Colonic mucosa (tissue), 4 donors: Measurements from ENCODE around the gene RCBTB1. TPM values are rescaled to one million over a fixed set of nuclear protein-coding genes. Genes with fewer than 3 reads are reported as not detected.
A peak's percentile ranks its signal among the peaks of the same experiment; 100 is the strongest.
"Not testable (repeated sequence)": the region's sequence is repeated elsewhere in the genome, so short reads cannot be mapped to it uniquely, and the experiment has no call there.

Experiments used
- DNase-seq: peaks from one replicate; pipeline ENCODE4 v3.0.0-alpha.2; 2020
- H3K27ac ChIP-seq: fragments of 200-600 bp; one replicate; pipeline ENCODE4 v1.8.0; 2021
- H3K27me3 ChIP-seq: fragments of 200-600 bp; one replicate; pipeline ENCODE4 v1.8.0; 2021
- H3K36me3 ChIP-seq: fragments of 200-600 bp; one replicate; pipeline ENCODE4 v1.8.0; 2021
- H3K4me1 ChIP-seq: fragments of 200-600 bp; one replicate; pipeline ENCODE4 v1.8.0; 2021; ENCODE audit warnings: mild to moderate bottlenecking
- H3K4me3 ChIP-seq: fragments of 200-600 bp; one replicate; pipeline ENCODE4 v1.8.0; 2021
- H3K9ac ChIP-seq, 2 donors: one replicate each; pipeline ENCODE4 v1.7.0; 2013; ENCODE audit warnings: control low read depth in 2 of 2, low read depth in 2 of 2, low read length in 2 of 2
- H3K9me3 ChIP-seq: fragments of 200-600 bp; one replicate; pipeline ENCODE4 v1.8.0; 2021
- CTCF ChIP-seq: fragments of 200-600 bp; IDR thresholded peaks from one replicate; pipeline ENCODE4 v1.8.0; 2022; ENCODE audit warnings: antibody characterized with exemption, mild to moderate bottlenecking
- intact Hi-C: fragments of 100-400 bp; cut with DNase I; formaldehyde crosslinking; loops from one replicate; pipeline ENCODE4 v1.14.1; 2022
- total RNA-seq, 2 donors: library from RNA; stranded (reverse); fragmentation: NEBNext Ultra II Directional in 1 of 2; extraction: Animal tissue kit (Norgen Biotek cat#: 25700) in 1 of 2; gene quantifications; one replicate each; pipeline ENCODE4 v1.2.1, GENCODE V29; 2021
- donor health status: healthy.
- donor health status: DM: no; HTN: no; CAD: no.
- donor health status: DM: no; HTN: no; CAD: no.

RCBTB1 gene
- total RNA-seq, 2 donors from 2014 or later = 6.2 to 7.5 TPM

GRCh38 chr13:49497272-49497671 lies 88.1 kb downstream of the RCBTB1 start:
- Histone ChIP-seq H3K9me3 (no peaks in the 10 kb centered on the region), H3K36me3 (no peaks in the 10 kb centered on the region), H3K27me3 (no peaks in the 10 kb centered on the region), H3K27ac (no peak overlapping the region), H3K4me3 (no peak overlapping the region), H3K4me1 (no peaks in the 10 kb centered on the region), H3K9ac (no peak overlapping the region)
- no peak for DNase-seq
- TF ChIP-seq CTCF = no peak
- intact Hi-C loops = loop anchor here (10.0 kb wide), 1 partner anchor 52 kb away; the partner anchor contains the start of genes CAB39L and SETDB2

GRCh38 chr13:49496837-49497236 lies 88.5 kb downstream of the RCBTB1 start:
- H3K4me3 ChIP-seq, H3K36me3 ChIP-seq, H3K9me3 ChIP-seq, DNase-seq, H3K27me3 ChIP-seq, H3K4me1 ChIP-seq: not testable (repeated sequence)
- intact Hi-C loops = loop anchor here (10.0 kb wide), 1 partner anchor 52 kb away; the partner anchor contains the start of genes CAB39L and SETDB2
- peak overlapping the region in 1 of 2 donors; percentile 77 for H3K9ac ChIP-seq
- peak overlapping the region; percentile 94 for H3K27ac ChIP-seq

GRCh38 chr13:49495783-49496762 lies 89.3 kb downstream of the RCBTB1 start, which contains the start of gene PHF11:
PHF11 (plus strand) TSS chr13:49495953; CDS start chr13:49496002, 49 bp downstream.
- peak; percentile 80 for DNase-seq
- Histone ChIP-seq H3K27me3 (no peaks in the 10 kb centered on the region), H3K9me3 (no peaks in the 10 kb centered on the region), H3K4me3 (peak within 1 kb of the TSS; percentile 61), H3K36me3 (no peaks in the 10 kb centered on the region), H3K9ac (peak within 1 kb of the TSS; percentile 76 to 77), H3K4me1 (no peaks in the 10 kb centered on the region), H3K27ac (peak within 1 kb of the TSS; percentile 94)
- intact Hi-C loops = loop anchor here (10.0 kb wide), 1 partner anchor 51 kb away; the partner anchor contains the start of genes CAB39L and SETDB2
- TF ChIP-seq CTCF = no peak

GRCh38 chr13:49494645-49495044 lies 90.7 kb downstream of the RCBTB1 start:
- no peaks in the 10 kb centered on the region for H3K36me3 ChIP-seq
- no peak for TF ChIP-seq CTCF
- peak overlapping the region; percentile 61 for H3K4me3 ChIP-seq
- H3K27ac ChIP-seq = peak overlapping the region; percentile 94
- no peaks in the 10 kb centered on the region for H3K9me3 ChIP-seq
- peak overlapping the region in 1 of 2 donors; percentile 76 for H3K9ac ChIP-seq
- intact Hi-C loops = loop anchor here (10.0 kb wide), 1 partner anchor 50 kb away; the partner anchor contains the start of genes CAB39L and SETDB2
- H3K4me1 ChIP-seq = no peaks in the 10 kb centered on the region
- no peaks in the 10 kb centered on the region for H3K27me3 ChIP-seq
- DNase-seq = no peak

GRCh38 chr13:49488563-49488962 lies 96.8 kb downstream of the RCBTB1 start:
- no peak overlapping the region for H3K4me3 ChIP-seq
- no peak overlapping the region for H3K27ac ChIP-seq
- no peaks in the 10 kb centered on the region for H3K36me3 ChIP-seq
- H3K4me1 ChIP-seq = no peaks in the 10 kb centered on the region
- H3K9me3 ChIP-seq = no peaks in the 10 kb centered on the region
- no peaks in the 10 kb centered on the region for H3K27me3 ChIP-seq
- no peak for TF ChIP-seq CTCF
- DNase-seq = no peak
- intact Hi-C loops = no loop called here
- no peak overlapping the region for H3K9ac ChIP-seq

Other genes starting within 250 kb of the RCBTB1 start
- 10 to 100 TPM in 1 of 2 donors, 1 to 10 TPM in 1; 6.1 to 14.5 TPM for gene CAB39L, start 141.5 kb downstream of the RCBTB1 start, total RNA-seq
- gene SETDB2, start 141.3 kb downstream of the RCBTB1 start, total RNA-seq = 1 to 10 TPM; 7.7 to 9.5 TPM
- 10 to 100 TPM; 20.3 to 24.1 TPM for gene PHF11, start 89.6 kb downstream of the RCBTB1 start, total RNA-seq
- gene ARL11, start 42.9 kb upstream of the RCBTB1 start, total RNA-seq = 1 to 10 TPM in 1 of 2 donors, under 1 TPM in 1; 0.84 to 2.3 TPM
- gene EBPL, start 105.9 kb upstream of the RCBTB1 start, total RNA-seq = 10 to 100 TPM; 50.0 to 77.6 TPM
- gene KPNA3, start 207.1 kb upstream of the RCBTB1 start, total RNA-seq = 10 to 100 TPM; 28.9 to 31.3 TPM